Measurements from ENCODE around the gene FN3KRP.

FN3KRP gene, protein sequence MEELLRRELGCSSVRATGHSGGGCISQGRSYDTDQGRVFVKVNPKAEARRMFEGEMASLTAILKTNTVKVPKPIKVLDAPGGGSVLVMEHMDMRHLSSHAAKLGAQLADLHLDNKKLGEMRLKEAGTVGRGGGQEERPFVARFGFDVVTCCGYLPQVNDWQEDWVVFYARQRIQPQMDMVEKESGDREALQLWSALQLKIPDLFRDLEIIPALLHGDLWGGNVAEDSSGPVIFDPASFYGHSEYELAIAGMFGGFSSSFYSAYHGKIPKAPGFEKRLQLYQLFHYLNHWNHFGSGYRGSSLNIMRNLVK

GRCh38 chr17:82716203-82717010 lies at the start of gene FN3KRP:
Gene FN3KRP (plus strand): TSS chr17:82716706. CDS start chr17:82716756, 50 bp downstream.
- in situ Hi-C loops (cut with MboI; ENCODE audit: low sequenced_read_pairs) = no loop called here

DNA sequence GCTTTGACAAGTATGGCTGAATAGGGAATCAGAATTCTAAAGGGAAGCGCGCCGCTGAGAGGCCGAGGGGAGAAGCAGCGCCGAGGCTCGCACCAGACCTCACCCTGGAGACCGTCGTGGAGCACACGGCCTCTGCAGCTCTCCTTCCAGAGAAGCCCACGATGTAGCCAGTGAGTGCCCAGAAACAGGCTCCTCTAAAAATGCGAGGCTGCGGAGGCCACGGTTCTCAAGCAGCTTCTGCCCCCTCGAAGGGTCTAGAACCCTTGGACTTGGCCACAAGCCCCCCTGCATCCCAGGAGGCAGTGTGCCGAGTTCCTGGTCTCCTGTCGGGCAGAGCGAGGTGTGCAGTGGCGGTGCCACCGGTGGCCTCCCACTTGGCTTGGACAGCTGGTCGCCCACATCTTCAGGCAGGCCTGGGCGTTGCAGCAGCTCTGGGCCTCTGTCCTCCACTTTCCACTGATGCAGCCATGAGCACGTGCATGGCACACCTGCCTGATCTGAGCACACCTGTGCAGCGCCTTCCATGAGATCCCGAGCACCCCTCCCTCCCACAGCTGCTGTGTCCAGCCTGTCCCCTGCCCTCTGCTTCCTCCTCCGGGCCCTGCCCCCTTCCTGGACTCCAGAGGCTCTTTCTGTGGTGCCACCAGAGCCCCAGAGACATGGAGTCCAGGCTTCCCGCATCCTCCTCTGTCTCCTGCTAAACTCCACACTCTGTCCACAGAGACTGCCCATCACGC lies 49.4 kb upstream of the FN3KRP start:
- in situ Hi-C loops (cut with MboI; ENCODE audit: low sequenced_read_pairs) = no loop called here

DNA sequence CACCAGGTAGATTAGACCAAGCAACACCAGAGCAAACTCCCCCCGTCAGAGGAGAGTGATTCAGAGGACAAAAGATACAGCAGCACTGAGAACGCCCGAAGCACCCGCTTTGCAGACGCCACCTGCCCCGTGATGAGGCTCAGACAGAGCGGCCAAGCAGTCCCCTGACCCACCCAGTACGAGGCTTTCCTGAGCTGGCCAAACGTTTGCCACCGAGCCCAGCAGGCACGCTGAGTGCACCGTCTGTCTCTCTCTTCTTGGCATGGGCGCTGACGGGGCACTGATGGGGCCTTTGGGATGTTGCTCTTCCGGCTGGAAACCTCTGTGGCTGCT lies 48.9 kb upstream of the FN3KRP start:
- in situ Hi-C loops (cut with MboI; ENCODE audit: low sequenced_read_pairs) = no loop called here

- in situ Hi-C loops (cut with MboI; ENCODE audit: low sequenced_read_pairs) = no loop called here
Measured at GRCh38 chr17:82668024-82668630, 48.4 kb upstream of the FN3KRP start.

- in situ Hi-C loops (cut with MboI; ENCODE audit: low sequenced_read_pairs) = no loop called here
Measured at GRCh38 chr17:82668631-82669099, 47.8 kb upstream of the FN3KRP start.

- in situ Hi-C loops (cut with MboI; ENCODE audit: low sequenced_read_pairs) = no loop called here
Measured at GRCh38 chr17:82670661-82671450, 45.6 kb upstream of the FN3KRP start.

DNA sequence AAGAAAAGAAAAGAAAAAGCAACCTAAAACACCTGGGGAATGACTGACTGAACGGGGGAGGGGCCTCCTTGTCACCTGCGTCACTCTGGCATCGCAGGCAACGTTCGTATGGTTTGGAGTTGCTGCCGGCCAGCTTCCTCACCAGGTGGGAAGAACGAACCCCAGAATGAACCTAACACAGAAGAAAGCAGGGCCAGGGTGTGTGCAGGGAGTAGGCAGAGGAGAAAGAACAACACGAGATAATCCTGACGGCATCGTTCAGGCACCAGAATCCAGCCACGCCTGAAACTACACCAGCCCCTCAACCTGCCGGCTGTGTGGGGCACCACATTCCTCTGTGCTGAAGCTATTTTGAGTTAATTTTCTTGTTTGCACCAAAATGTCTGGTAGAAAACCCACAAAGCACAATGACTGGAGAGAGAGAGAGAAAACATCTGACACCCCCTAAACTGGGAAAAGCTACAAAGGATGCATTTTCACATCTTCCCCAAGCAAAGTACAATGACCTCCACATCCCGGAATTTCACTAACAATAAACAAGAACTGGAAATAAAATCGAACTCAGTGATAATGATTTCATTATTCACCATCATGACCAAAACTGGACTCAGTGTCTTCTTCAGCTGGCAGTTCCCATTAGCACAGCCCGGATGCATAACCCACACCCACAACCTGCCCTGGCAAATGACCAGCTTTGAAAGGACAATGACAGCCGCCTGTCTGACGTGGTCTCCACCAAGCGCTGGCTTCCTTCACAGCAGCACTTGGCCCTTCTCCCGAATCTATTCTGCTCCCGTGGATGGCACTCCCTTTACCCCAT lies 41.6 kb upstream of the FN3KRP start:
- in situ Hi-C loops (cut with MboI; ENCODE audit: low sequenced_read_pairs) = no loop called here

- in situ Hi-C loops (cut with MboI; ENCODE audit: low sequenced_read_pairs) = no loop called here
Measured at GRCh38 chr17:82675476-82676245, 40.8 kb upstream of the FN3KRP start.

DNA sequence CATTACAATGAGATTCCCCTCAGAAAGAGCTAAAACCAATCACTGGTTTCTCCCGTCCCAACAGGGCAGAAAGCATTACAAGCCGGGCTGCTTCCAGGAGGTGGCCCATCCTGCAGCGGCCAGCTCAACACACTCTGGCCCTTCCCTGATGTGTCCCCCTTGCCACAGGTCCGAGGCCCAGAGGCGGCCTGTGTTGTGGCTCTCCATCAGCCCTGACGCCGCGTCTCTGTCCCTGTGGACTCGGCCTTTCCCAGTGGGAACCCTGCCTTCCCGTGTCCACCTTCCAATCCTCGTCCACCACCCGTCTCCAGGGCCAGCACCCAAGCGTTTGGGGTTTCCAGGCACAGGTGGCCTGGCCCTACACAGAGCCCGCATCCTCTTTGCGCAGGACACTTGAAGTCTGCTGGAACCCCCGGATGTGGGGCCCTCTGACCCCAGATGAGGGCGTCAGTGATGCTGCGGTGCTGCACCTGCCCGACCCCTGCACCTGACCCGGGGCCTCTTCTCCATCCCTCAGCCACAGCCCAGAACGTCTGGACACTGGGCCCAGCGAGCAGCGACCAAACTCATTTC lies 39.1 kb upstream of the FN3KRP start:
- in situ Hi-C loops (cut with MboI; ENCODE audit: low sequenced_read_pairs) = no loop called here

GRCh38 chr17:82678265-82678891 lies 38.1 kb upstream of the FN3KRP start:
- in situ Hi-C loops (cut with MboI; ENCODE audit: low sequenced_read_pairs) = no loop called here

DNA sequence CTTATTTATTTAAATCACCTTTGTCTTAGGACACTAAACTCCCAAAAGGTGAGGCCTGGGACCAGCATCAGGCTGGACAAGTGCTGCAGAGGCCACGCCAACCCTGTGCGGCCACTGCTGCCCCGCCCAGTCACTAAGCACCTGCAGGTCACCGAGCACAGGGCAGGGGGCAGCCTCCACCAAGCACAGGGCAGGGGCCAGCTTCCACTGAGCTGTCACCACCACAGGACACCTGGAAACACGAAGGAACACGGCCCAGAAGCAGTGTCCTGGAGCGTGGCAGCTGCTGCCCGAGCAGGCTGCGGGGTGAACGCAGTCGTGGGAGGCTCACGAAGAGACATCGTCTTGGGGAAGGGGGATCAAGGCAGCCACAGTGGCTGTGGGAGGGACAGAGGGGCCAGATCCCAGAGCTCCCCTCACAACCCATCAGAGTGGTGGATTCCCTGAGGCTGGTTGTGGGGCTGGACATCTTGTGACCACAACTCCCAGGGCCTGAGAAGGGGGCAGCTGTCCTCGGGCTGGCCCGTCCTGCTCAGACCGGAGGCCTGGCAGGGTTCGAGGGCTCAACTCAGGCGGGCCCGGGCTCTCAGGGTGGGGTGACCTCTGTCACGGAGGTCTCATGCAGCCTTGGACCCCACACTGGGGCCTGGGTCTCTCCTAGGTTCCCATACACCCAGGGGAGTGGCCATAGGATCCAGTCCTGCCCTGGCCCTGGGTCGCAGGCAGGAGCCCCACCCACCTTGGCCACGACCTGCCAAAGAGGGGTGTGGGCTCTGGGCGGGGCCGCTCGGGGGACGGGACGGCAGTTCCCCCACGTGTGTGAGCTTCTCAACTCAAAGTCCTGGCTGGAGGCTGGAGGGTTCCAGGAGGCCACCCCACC lies 36.7 kb upstream of the FN3KRP start:
- in situ Hi-C loops (cut with MboI; ENCODE audit: low sequenced_read_pairs) = no loop called here

- in situ Hi-C loops (cut with MboI; ENCODE audit: low sequenced_read_pairs) = no loop called here
Measured at GRCh38 chr17:82681547-82681946, 35.0 kb upstream of the FN3KRP start.

DNA sequence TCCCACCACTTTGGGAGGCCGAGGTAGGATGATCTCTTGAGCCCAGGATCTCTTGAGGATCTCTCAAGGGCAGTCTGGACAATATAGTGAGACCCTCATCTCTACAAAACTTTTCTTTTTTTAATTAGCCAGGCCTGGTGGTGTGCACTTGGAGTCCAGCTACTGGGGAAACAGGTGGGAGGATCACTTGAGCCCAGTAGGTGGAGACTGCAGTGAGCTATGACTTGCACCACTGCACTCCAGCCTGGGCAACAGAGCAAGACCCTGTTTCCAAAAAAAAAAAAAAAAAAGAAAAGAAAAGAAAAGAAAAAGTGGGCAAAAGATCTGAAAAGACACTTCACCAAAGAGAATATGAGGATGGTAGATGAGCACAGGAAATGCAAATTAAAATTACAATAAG lies 33.0 kb upstream of the FN3KRP start:
- in situ Hi-C loops (cut with MboI; ENCODE audit: low sequenced_read_pairs) = no loop called here

DNA sequence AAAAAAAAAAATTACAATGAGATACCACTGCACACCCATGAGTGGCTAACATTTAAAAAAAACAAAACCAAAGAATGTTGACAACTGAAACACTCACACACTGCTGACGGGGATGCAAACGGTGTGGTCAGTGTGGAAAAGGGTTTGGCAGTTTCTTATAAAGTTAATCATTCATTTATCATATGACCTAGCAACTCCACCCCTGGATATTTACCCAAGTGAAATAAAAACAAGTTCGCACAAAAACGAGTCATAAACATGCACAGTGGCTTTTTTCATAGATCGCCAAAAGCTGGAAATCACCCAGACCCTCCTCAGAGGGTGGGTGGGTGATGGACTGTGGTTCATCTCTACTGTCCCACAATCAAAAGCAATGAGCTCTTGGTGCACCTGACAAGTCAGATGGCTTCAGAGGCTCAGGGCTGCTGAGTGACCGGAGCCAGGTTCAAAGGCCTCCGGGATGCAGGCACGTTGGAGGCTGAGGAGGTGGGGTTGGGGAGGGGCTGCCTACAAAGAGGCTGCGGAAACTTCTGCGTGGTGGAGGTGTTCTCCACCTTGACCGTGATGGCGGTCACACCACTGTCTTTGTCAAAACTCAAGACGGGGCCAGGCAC lies 32.2 kb upstream of the FN3KRP start:
- in situ Hi-C loops (cut with MboI; ENCODE audit: low sequenced_read_pairs) = no loop called here

GRCh38 chr17:82685291-82685690 lies 31.2 kb upstream of the FN3KRP start:
- in situ Hi-C loops (cut with MboI; ENCODE audit: low sequenced_read_pairs) = no loop called here
